GM12878 (cell line): ENCODE results near the gene ROR2. TPM values are rescaled to one million over a fixed set of nuclear protein-coding genes. Genes with fewer than 3 reads are reported as not detected.

Experiments
- ATAC-seq: fragments of 200-7000 bp; cut with Tn5 transposase; 3 replicates; pipeline ENCODE4 v1.9.1; 2020; ENCODE audit warnings: mild to moderate bottlenecking, moderate library complexity
- BruUV-seq: library from RNA; stranded (reverse); fragments of 400-500 nt; replicated peaks from 2 replicates; lab custom pipeline; 2021; lab: Mats Ljungman, UMichigan
- CTCF ChIA-PET: fragments of 300-600 bp; sonication (Branson Sonifier 250); formaldehyde crosslinking; extraction: SDS; loops from one replicate; lab custom pipeline; 2021; ENCODE audit warnings: inconsistent platforms; lab: Yijun Ruan, JAX
- POLR2A ChIA-PET: fragments of 350-600 bp; formaldehyde crosslinking; extraction: SDS; loops from one replicate; lab custom pipeline; 2021; ENCODE audit warnings: inconsistent platforms; lab: Charles Lee
- RAD21 ChIA-PET: fragments of 300-600 bp; sonication (Branson Sonifier 250); formaldehyde crosslinking; loops from one replicate; lab custom pipeline; 2023; ENCODE audit warnings: antibody characterized with exemption; ENCODE audit not compliant: unreplicated experiment; lab: Charles Lee
- SMC1A ChIA-PET: fragments of 300-600 bp; sonication (Branson Sonifier 250); formaldehyde crosslinking; loops from one replicate; lab custom pipeline; 2023; ENCODE audit not compliant: unreplicated experiment, uncharacterized antibody; lab: Charles Lee
- DNase-seq: peaks from one replicate; pipeline ENCODE4 v3.0.0-alpha.2; 2011; ENCODE audit warnings: low read depth, low spot score
- FAIRE-seq: peaks from 3 replicates; lab custom pipeline; 2011; peaks lifted over from hg19 to GRCh38; lab: Jason Lieb, UNC
- H2AFZ ChIP-seq: 2 replicates; pipeline ENCODE4 v1.6.0; 2011; ENCODE audit warnings: low read depth, low read length, control low read depth; ENCODE audit not compliant: control insufficient read depth
- H3K27ac ChIP-seq: 2 replicates; pipeline ENCODE4 v1.5.1; 2011; ENCODE audit warnings: control low read depth; ENCODE audit not compliant: control insufficient read depth, insufficient read depth
- H3K27me3 ChIP-seq, 2 experiments: replicated peaks in 1 of 2; 2 replicates each; pipeline versions ENCODE4 v1.6.0 to v1.6.1; 2011; ENCODE audit warnings: low read length in 1 of 2; ENCODE audit not compliant: control insufficient read depth in 2 of 2, insufficient read depth in 2 of 2
- H3K36me3 ChIP-seq, 2 experiments: 2 replicates each; pipeline ENCODE4 v1.5.1; 2011; ENCODE audit warnings: low read length in 1 of 2; ENCODE audit not compliant: control insufficient read depth in 2 of 2, insufficient read depth in 2 of 2
- H3K4me1 ChIP-seq: 2 replicates; pipeline ENCODE4 v1.6.1; 2011; ENCODE audit warnings: mild to moderate bottlenecking, low read length, moderate library complexity, mixed read lengths; ENCODE audit not compliant: control insufficient read depth, insufficient read depth
- H3K4me2 ChIP-seq: 2 replicates; pipeline ENCODE4 v1.6.0; 2011; ENCODE audit warnings: control low read depth; ENCODE audit not compliant: control insufficient read depth, insufficient read depth
- H3K4me3 ChIP-seq: fragments of 200-600 bp; sonication (generic); 2 replicates; pipeline ENCODE4 v1.5.1; 2016
- H3K79me2 ChIP-seq: 2 replicates; pipeline ENCODE4 v1.6.0; 2011; ENCODE audit warnings: low read length; ENCODE audit not compliant: control insufficient read depth, insufficient read depth
- H3K9ac ChIP-seq: 2 replicates; pipeline ENCODE4 v1.8.0; 2011; ENCODE audit warnings: low read length, control low read depth, mixed read lengths; ENCODE audit not compliant: control insufficient read depth, insufficient read depth
- H3K9me3 ChIP-seq: replicated peaks from 3 replicates; pipeline ENCODE4 v1.5.1; 2011; ENCODE audit warnings: mild to moderate bottlenecking, low read length; ENCODE audit not compliant: control insufficient read depth, insufficient read depth
- H4K20me1 ChIP-seq: 2 replicates; pipeline ENCODE4 v1.6.0; 2011; ENCODE audit not compliant: control insufficient read depth, insufficient read depth
- CBFB ChIP-seq: IDR thresholded peaks from 2 replicates; pipeline ENCODE4 v1.6.1; 2016; ENCODE audit warnings: antibody characterized with exemption, low read depth
- DPF2 ChIP-seq: fragments of 450-650 bp; IDR thresholded peaks from 2 replicates; pipeline ENCODE4 v1.6.1; 2017; ENCODE audit warnings: mild to moderate bottlenecking
- E2F8 ChIP-seq: fragments of 450-650 bp; IDR thresholded peaks from 2 replicates; pipeline ENCODE4 v1.6.1; 2018; ENCODE audit warnings: mild to moderate bottlenecking, low read depth, moderate library complexity; ENCODE audit not compliant: partially characterized antibody
- E4F1 ChIP-seq: fragments of 450-650 bp; IDR thresholded peaks from 2 replicates; pipeline ENCODE4 v1.6.1; 2018; ENCODE audit warnings: borderline replicate concordance, mild to moderate bottlenecking; ENCODE audit not compliant: partially characterized antibody
- EED ChIP-seq: sonication (generic); IDR thresholded peaks from 2 replicates; pipeline ENCODE4 v1.6.1; 2016; ENCODE audit warnings: antibody characterized with exemption, low read depth
- ELK1 ChIP-seq: IDR thresholded peaks from 2 replicates; pipeline ENCODE4 v1.6.1; 2012; ENCODE audit warnings: low read depth, low read length, improper control_type of control experiment
- MEF2B ChIP-seq: fragments of 450-650 bp; IDR thresholded peaks from 2 replicates; pipeline ENCODE4 v1.6.1; 2018; ENCODE audit warnings: mild to moderate bottlenecking, moderate library complexity; ENCODE audit not compliant: partially characterized antibody, poor library complexity, severe bottlenecking
- MTA2 ChIP-seq: fragments of 450-650 bp; IDR thresholded peaks from 2 replicates; pipeline ENCODE4 v1.6.1; 2016; ENCODE audit warnings: low read depth, mild to moderate bottlenecking, moderate library complexity
- MTA3 ChIP-seq: IDR thresholded peaks from 2 replicates; pipeline ENCODE4 v1.6.1; 2012; ENCODE audit warnings: low read length, inconsistent platforms, borderline replicate concordance
- MXI1 ChIP-seq: fragments of 150-350 bp; IDR thresholded peaks from 2 replicates; pipeline ENCODE4 v1.6.1; 2011; ENCODE audit warnings: low read depth, mild to moderate bottlenecking, inconsistent platforms, low read length, improper control_type of control experiment
- PAX5 ChIP-seq: IDR thresholded peaks from 2 replicates; pipeline ENCODE4 v1.6.1; 2011; ENCODE audit warnings: low read depth, low read length, borderline replicate concordance
- POLR2AphosphoS2 ChIP-seq: IDR thresholded peaks from 2 replicates; pipeline ENCODE4 v1.6.1; 2011; ENCODE audit warnings: low read depth, mild to moderate bottlenecking, low read length, improper control_type of control experiment, moderate library complexity
- SRF ChIP-seq, 2 experiments: IDR thresholded peaks; 2 replicates each; pipeline ENCODE4 v1.6.1; 2011; ENCODE audit warnings: low read depth in 2 of 2, low read length in 2 of 2, mild to moderate bottlenecking in 1 of 2, moderate library complexity in 1 of 2
- WGBS: methylation state at CpG from one replicate; pipeline ENCODE4 v1.1.6; 2016; ENCODE audit warnings: low lambda C conversion rate; ENCODE audit not compliant: insufficient replicate concordance, insufficient coverage; ENCODE audit errors: missing lambda C conversion rate; 5-methylcytosine and 5-hydroxymethylcytosine counted together
- in situ Hi-C: fragments of 300-500 bp; cut with MboI; formaldehyde crosslinking; loops from 9 replicates; pipeline ENCODE4 v1.14.3; 2018; ENCODE audit warnings: mixed read lengths
- intact Hi-C: fragments of 100-400 bp; cut with micrococcal nuclease; formaldehyde crosslinking; loops from one replicate; pipeline ENCODE4 v1.14.2; 2022; ENCODE audit not compliant: unreplicated experiment
- polyA plus RNA-seq, 11 experiments: library from polyadenylated mRNA; depleted of rRNA in 4 of 11; unstranded in 6 of 11; stranded (reverse) in 5 of 11; fragments of >200 nt; fragmentation: Nextera tagmentation in 4 of 11; fragmentation: Illumina TruSeq in 1 of 11; extraction: Ambion mirVana in 4 of 11; extraction: Trizol in 1 of 11; gene quantifications; 1 replicate in 1 of 11; 2 replicates in 10 of 11; pipeline versions ENCODE4 v1.2.1 to v1.2.3, GENCODE V29; 2011 to 2016; ENCODE audit warnings: inconsistent platforms in 2 of 11, missing spikeins in 2 of 11, low read depth in 1 of 11
- total RNA-seq, 4 experiments: library from RNA; depleted of rRNA in 3 of 4; stranded (reverse); fragments of >200 nt in 3 of 4; fragmentation: Illumina TruSeq in 1 of 4; extraction: Trizol in 1 of 4; gene quantifications; 2 replicates each; pipeline versions ENCODE4 v1.2.1 to v1.2.3, GENCODE V29; 2013 to 2021
- TF ChIP-seq, protein P1 (sequence below): fragments of 450-650 bp; IDR thresholded peaks from 2 replicates; pipeline ENCODE4 v1.6.1; 2016; ENCODE audit warnings: mild to moderate bottlenecking

ROR2 gene
- total and polyA plus RNA-seq, 10 of the 15 experiments (the other 5 are each of a cell fraction or from before 2014, with no cell fraction given): 0.03 to 0.05 TPM; not detected in 8

- no peak for TF ChIP-seq MEF2B
- TF ChIP-seq, protein P1, sequence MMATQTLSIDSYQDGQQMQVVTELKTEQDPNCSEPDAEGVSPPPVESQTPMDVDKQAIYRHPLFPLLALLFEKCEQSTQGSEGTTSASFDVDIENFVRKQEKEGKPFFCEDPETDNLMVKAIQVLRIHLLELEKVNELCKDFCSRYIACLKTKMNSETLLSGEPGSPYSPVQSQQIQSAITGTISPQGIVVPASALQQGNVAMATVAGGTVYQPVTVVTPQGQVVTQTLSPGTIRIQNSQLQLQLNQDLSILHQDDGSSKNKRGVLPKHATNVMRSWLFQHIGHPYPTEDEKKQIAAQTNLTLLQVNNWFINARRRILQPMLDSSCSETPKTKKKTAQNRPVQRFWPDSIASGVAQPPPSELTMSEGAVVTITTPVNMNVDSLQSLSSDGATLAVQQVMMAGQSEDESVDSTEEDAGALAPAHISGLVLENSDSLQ: no peak
- no peak for TF ChIP-seq EED
- TF ChIP-seq POLR2AphosphoS2: no peak
- no peak for TF ChIP-seq MTA3
- no peak for TF ChIP-seq E4F1
- no peak for TF ChIP-seq CBFB
Observed at GRCh38 chr9:91898451-91899218, 51.4 kb downstream of the ROR2 start (continued).

- ATAC-seq (no peak), FAIRE-seq (no peak), DNase-seq (no peak)
- Histone ChIP-seq H3K9me3 (no peaks in the 10 kb centered on the region), H3K4me2 (no peak overlapping the region), H3K79me2 (no peaks in the 10 kb centered on the region), H3K4me3 (no peak overlapping the region), H3K4me1 (no peaks in the 10 kb centered on the region), H3K27ac (no peak overlapping the region), H3K27me3 (peaks cover 4 to 5% of the 10 kb centered on the region in 2 experiments; a peak in 2 of 4 replicates), H2AFZ (no peak overlapping the region), H3K36me3 (no peaks in the 10 kb centered on the region), H3K9ac (no peak overlapping the region), H4K20me1 (no peaks in the 10 kb centered on the region)
- in situ Hi-C loops (no loop called here), intact Hi-C loops (no loop called here)
- WGBS: 16% methylated on average over 1 of the region's 1 CpG
- ChIA-PET CTCF (no interaction called here), SMC1A (no interaction called here), RAD21 (no interaction called here), POLR2A (no interaction called here)
- BruUV-seq: no TSS peak
- no peak for TF ChIP-seq E2F8
- TF ChIP-seq PAX5: no peak
- no peak for TF ChIP-seq ELK1
- no peak for TF ChIP-seq DPF2
- TF ChIP-seq MXI1: no peak
- no peak for TF ChIP-seq MTA2
- no peak for TF ChIP-seq SRF (IDR thresholded peaks at IDR 0.05; ENCODE audit: low read depth in 2 of 2, low read length in 2 of 2)
Observed at GRCh38 chr9:91897201-91897600, 52.8 kb downstream of the ROR2 start.
